ENCODE results near the gene BCL11B. TPM values are rescaled to one million over a fixed set of nuclear protein-coding genes. Genes with fewer than 3 reads are reported as not detected.

The BCL11B gene
- total and polyA plus RNA-seq, 9 of the 15 experiments (the other 6 are each of a cell fraction or from before 2014, with no cell fraction given): 0.09 TPM; not detected in 8

- Histone ChIP-seq H3K9ac (ENCODE audit: insufficient read depth in 1 of 2, low read depth in 2 of 2, low read length in 2 of 2) (no peak overlapping the region), H3K4me1 (replicated peaks in 1 of 2; ENCODE audit: control insufficient read depth in 2 of 2, insufficient read depth in 2 of 2, low read length in 2 of 2) (peaks cover 0 to 12% of the 10 kb centered on the region in 2 experiments; a peak in 2 of 5 replicates), H3K79me2 (ENCODE audit: control insufficient read depth, insufficient read depth, low read length) (no peaks in the 10 kb centered on the region), H3K4me3 (no peak overlapping the region), H3K27me3 (ENCODE audit: control insufficient read depth in 2 of 2, insufficient read depth in 2 of 2, low read length in 2 of 2) (peaks cover 0 to 13% of the 10 kb centered on the region in 2 experiments; a peak in 3 of 5 replicates), H4K20me1 (replicated peaks; ENCODE audit: control insufficient read depth, insufficient read depth, low read length) (no peaks in the 10 kb centered on the region), H3K27ac (ENCODE audit: extremely low read depth, low read depth, low read length) (no peak overlapping the region), H2AFZ (ENCODE audit: low read depth, low read length) (no peak overlapping the region), H3K36me3 (ENCODE audit: control insufficient read depth, insufficient read depth, low read length) (no peaks in the 10 kb centered on the region), H3K9me1 (ENCODE audit: control insufficient read depth, insufficient read depth, low read length) (no peaks in the 10 kb centered on the region), H3K9me3 (replicated peaks; ENCODE audit: control insufficient read depth, insufficient read depth, low read depth, low read length) (no peaks in the 10 kb centered on the region), H3K4me2 (ENCODE audit: insufficient read depth, low read length) (no peak overlapping the region)
- ChIA-PET CTCF (ENCODE audit: low intra/inter-chr PET ratio) (no interaction called here), POLR2A (no interaction called here)
- intact Hi-C loops (cut with micrococcal nuclease): no loop called here
- DNase-seq (ENCODE audit: extremely low read depth in 1 of 4, low spot score in 3 of 4) (no peak), FAIRE-seq (no peak), ATAC-seq (no peak)
- in situ Hi-C loops (cut with MboI): no loop called here
- WGBS (ENCODE audit: insufficient coverage, low coverage, missing lambda C conversion rate): 0% methylated on average over 9 of the region's 9 CpGs
- BruUV-seq (replicated peaks): no TSS peak
- TF ChIP-seq POLR2H (tag; IDR thresholded peaks at IDR 0.05; ENCODE audit: low read depth): no peak
- TF ChIP-seq ZEB2 (IDR thresholded peaks at IDR 0.05): no peak
- TF ChIP-seq ZNF217 (CRISPR knock-in tag; IDR thresholded peaks at IDR 0.05): no peak
- TF ChIP-seq BRCA1 (IDR thresholded peaks at IDR 0.05): no peak
- no peak for TF ChIP-seq BRCA1 (CRISPR knock-in tag; IDR thresholded peaks at IDR 0.05)
- no peak for TF ChIP-seq ZNF212 (CRISPR knock-in tag; IDR thresholded peaks at IDR 0.05)
- TF ChIP-seq SMAD4 (CRISPR knock-in tag; conservative IDR thresholded peaks at IDR 0.05): no peak
- no peak for TF ChIP-seq STAT6 (CRISPR knock-in tag; IDR thresholded peaks at IDR 0.05)
Observed at GRCh38 chr14:99317231-99318090, 45.5 kb upstream of the BCL11B start.
